GM13977 (cell line): Measurements from ENCODE around the gene ADIPOR2.

Experiments used
- DNase-seq: peaks from one replicate; pipeline ENCODE4 v3.0.0; 2012; ENCODE audit warnings: low spot score
- CTCF ChIP-seq: IDR thresholded peaks from 2 replicates; pipeline ENCODE4 v1.5.1; 2012; ENCODE audit warnings: mild to moderate bottlenecking, control low read depth; ENCODE audit not compliant: insufficient read depth; ENCODE audit errors: extremely low read depth, missing control alignments
- in situ Hi-C: fragments of 300-500 bp; cut with MboI; formaldehyde crosslinking; loops from one replicate; pipeline ENCODE4 v1.12.0; 2022; ENCODE audit warnings: low sequenced_read_pairs, low pct_unique_long_range_greater_than_20kb, mixed read lengths, inconsistent platforms; ENCODE audit not compliant: unreplicated experiment

The ADIPOR2 gene

DNA sequence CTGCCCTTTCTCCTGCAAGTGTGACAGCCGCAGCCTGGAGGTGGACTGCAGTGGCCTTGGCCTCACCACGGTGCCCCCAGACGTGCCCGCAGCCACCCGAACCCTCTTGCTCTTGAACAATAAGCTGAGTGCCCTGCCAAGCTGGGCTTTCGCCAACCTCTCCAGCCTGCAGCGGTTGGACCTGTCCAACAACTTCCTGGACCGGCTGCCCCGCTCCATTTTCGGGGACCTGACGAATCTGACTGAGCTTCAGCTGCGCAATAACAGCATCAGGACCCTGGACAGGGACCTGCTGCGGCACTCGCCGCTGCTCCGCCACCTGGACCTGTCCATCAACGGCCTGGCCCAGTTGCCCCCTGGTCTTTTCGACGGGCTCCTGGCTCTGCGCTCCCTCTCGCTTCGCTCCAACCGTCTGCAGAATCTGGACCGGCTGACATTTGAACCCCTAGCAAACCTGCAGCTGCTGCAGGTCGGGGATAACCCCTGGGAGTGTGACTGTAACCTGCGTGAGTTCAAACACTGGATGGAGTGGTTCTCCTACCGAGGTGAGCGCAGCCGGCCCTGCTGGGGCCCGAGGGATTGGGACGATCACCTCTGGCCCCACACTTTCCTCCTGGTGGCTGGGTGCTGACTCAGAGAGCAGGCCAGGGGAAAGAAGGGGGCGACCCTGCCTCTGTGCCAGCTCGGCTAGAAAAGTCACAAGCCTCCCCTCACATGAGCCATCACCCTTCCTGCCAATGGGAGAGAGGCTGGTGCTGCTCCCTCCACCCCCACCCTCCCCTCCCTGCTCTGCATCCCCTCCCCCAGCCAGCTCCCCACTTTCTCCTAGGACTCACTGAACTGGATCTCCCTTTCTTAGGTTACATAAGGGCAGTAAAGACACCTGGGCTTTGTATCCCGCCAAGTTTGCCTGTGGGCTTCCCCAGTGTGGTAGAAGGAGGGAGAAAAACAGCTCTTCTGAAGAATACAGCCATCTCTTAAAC is 140.4 kb downstream of the ADIPOR2 start:
- TF ChIP-seq CTCF, result no peak
- in situ Hi-C loops, result no loop called here
- DNase-seq, result peak; percentile 69

DNA sequence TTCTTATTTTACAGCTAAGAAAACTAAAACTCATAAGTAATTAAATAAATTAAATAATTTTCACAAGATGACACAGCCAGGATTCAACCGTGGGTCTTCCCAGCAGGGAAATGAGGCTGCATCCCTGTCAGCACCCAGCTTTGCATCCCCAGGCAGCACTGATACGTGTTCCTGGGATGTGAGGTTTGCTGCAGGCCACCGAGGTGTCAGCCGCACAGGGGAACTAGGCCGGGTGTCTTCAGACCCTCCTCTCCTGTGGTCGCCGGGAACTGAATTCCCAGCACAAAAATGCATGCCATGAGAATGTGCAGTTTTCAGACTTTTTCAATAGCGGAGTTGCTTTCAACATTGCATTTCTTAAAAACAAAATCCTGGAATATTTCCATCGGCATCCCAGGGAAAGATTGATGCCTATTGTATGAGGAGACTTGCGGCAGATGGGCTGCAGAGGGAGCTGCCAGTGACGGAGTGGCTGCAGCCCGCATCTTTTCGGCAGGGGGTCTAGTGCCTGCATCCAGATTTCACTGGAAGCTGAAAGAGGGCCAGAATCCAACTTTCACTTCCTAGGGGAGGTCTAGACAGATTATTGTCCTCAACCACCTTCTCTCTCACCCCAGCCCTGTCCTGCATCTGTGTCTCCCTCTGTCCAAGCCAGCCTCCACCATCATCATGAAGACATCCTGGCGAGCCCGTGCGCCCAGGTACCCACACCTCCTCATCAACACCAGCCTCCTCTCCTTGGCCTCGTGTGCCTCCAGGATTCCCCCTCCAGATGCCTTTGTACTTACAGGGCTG is 142.1 kb downstream of the ADIPOR2 start:
- no peak for TF ChIP-seq CTCF
- no peak for DNase-seq
- in situ Hi-C loops, result no loop called here

- in situ Hi-C loops, result no loop called here
These were observed 142.7 kb downstream of the ADIPOR2 start for GRCh38 chr12:1833596-1834028.

GRCh38 chr12:1834186-1834925 is 143.5 kb downstream of the ADIPOR2 start:
- in situ Hi-C loops, result no loop called here
- no peak for DNase-seq
- no peak for TF ChIP-seq CTCF

More at GRCh38 chr12:1833596-1834028, 142.7 kb downstream of the ADIPOR2 start:
- TF ChIP-seq CTCF, result no peak
- DNase-seq, result no peak

DNA sequence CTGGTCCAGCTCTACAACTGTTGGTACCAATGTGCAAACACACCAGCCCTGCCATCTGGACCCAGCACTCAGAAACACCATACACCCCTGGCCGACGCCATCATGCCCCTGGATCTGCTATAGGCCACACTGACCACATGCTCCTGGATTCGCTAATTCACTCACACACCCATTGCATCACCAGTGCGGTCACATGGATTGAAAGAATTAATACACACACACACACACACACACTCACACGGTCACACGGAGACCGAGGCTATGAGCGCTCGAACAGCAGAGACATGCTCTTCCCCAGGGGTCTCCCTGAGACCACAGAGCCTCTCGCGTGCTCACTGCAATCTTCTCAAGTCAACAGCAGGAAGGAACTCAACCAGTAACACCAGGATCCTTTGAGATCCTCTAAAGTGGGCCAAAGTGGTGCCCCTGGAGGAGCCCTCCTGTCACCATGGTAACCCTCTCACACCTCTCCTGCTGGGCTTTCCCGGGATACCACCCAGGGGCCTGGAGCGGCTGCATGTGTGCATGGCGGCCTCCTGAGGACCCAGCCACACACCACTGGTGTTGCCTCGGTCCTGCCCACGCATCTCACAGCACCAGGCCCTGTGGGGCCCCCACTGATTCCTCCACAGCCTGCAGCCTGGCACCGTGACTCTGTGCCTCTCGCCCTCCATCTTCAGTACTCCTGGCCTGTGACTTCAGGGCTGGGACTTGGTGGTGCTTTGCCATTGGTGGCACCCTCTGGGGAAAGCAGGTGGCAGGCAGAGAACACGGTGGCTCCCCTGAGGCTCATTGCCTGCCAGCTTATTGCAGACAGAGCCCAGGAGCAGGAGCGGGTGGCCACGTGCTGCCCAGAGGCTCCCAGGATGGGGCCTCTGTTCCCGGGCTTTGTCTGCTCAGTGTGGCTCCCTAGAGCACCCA is 144.6 kb downstream of the ADIPOR2 start:
- no peak for TF ChIP-seq CTCF
- DNase-seq, result no peak
- in situ Hi-C loops, result no loop called here
